SH-SY5Y (cell line): Measurements from ENCODE around the gene SLC35G4.

Experiments
- GATA2 ChIP-seq: IDR thresholded peaks from 2 replicates; pipeline ENCODE4 v1.6.1; 2011; ENCODE audit warnings: mild to moderate bottlenecking, low read depth, low read length
- GATA3 ChIP-seq: IDR thresholded peaks from 2 replicates; pipeline ENCODE4 v1.6.1; 2011; ENCODE audit warnings: low read depth, mild to moderate bottlenecking, low read length, moderate library complexity

SLC35G4 gene

GRCh38 chr18:11586896-11587295, 22.5 kb upstream of the SLC35G4 start:
- no peak for TF ChIP-seq GATA3
- no peak for TF ChIP-seq GATA2

DNA sequence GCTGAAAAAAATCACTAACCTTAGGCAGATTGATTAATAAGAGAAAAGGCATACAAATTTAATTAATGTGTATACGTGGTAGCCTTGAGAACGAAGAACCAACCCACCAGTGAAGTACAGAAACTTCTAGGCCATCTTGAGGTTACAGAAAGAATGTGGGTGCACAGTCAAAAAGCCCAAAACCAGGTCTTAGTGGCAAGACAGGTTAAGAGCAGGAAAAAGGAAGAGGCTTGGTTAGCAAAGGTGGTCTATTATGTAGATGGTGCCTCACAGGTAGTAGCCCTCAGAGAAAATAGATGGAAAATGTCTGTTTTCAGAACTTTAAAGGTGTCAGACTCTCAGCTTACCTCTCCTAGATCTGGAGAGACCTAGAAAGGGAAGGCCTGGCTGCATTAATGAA, 22.0 kb upstream of the SLC35G4 start:
- TF ChIP-seq GATA3 (no peak), GATA2 (no peak)

DNA sequence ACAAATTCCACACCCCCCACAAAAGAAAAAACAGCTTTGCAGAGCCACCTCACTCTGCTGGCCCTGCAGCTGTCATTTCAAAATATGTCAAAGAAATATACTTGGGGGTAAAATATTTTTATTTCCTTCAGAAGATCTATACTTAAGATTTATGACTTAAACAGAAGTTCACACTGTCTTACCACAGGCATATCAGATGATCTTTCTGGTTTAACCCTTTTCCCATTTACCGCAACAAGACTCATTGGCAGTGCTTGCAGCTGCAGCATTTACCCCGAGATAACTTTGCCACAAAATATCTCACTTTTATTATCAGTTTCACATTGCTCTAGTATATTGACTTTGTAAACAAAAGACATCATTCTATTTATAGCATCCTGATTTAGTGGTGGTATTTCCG, 21.6 kb upstream of the SLC35G4 start:
- TF ChIP-seq GATA3 (no peak), GATA2 (no peak)

DNA sequence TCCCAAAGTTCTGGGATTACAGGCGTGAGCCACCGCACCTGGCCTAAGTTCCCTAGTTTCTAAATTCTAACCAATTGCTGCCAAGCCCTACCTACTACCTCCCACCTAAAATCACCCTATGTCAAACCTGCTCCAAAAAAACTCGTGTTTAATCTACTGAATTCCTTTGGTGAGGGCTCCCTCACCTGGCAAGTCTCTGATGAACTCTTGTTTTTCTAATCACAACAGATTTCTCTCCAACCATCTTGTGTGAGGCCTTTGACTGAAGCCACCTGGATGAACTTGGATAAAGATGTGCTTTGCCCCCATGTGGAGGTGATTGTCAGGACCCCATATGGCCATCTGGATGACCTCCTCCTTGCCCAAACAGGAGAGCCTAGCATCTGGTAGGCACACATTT, 17.4 kb upstream of the SLC35G4 start:
- TF ChIP-seq GATA2 (no peak), GATA3 (no peak)

DNA sequence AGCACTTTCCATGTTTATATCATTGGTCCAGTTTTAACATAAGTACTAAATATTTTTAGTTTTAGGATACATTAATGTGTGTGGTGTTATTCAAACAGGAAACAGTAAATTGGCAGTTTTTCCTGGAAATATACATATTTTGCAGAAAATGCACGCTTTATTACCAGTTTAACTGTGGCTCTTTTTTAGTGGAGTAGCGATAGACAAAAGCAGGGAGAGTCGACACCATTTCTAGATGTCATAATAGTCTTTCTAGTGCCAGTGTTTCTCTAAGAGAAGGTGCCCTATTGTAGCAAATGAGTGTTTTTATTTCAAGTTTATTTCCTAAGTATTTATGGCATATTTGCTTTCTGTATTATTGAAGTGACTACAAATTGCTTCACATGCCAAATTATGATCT, 9.1 kb upstream of the SLC35G4 start:
- no peak for TF ChIP-seq GATA3
- TF ChIP-seq GATA2 = no peak

- TF ChIP-seq GATA3 (no peak), GATA2 (no peak)
Observed at GRCh38 chr18:11607906-11608305, 1.5 kb upstream of the SLC35G4 start.

DNA sequence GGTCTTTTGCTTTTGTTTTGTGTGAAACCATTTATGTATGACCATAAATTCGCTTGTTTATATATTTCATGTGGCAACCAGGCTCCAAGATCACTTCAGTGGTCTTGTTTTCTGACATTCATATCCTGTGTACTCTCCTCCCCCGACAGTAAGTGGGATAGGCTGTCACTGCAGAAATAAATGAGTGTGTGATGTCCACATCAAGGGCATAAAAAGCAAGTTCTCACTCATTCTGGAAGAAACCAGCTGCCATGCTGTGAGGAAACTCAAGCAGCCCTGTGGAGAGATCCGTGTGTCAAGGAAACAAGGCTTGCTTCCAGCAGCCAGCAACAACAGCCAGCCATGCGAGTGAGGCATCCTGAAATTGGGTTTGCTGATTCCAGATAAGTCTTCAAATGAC, 40.4 kb downstream of the SLC35G4 start:
- TF ChIP-seq GATA2 = no peak
- TF ChIP-seq GATA3 = no peak

- TF ChIP-seq GATA3 (no peak), GATA2 (no peak)
Observed at GRCh38 chr18:11651899-11652298, 42.5 kb downstream of the SLC35G4 start.

GRCh38 chr18:11653521-11653920, 44.1 kb downstream of the SLC35G4 start:
- TF ChIP-seq GATA2 = no peak
- TF ChIP-seq GATA3 = no peak

GRCh38 chr18:11654736-11655605, 45.6 kb downstream of the SLC35G4 start:
- TF ChIP-seq GATA3 (no peak), GATA2 (no peak)

DNA sequence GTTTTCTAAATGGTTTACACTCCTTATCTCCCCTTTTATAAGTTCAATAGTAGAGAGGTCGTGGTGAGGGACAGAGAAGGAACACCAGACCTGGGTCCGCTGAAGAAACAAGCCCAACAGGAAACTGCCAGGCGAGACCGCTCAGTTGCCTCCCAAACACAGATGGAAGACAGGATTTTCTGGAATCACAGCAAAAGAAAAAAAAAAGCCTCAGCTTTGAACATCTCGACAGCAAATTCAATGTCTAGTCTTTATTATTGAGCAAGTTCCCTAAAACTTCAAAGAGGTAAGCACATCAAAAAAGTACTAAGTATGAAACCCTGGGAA, 46.2 kb downstream of the SLC35G4 start:
- TF ChIP-seq GATA2 (no peak), GATA3 (no peak)

GRCh38 chr18:11657152-11657551, 47.8 kb downstream of the SLC35G4 start:
- TF ChIP-seq GATA3 (no peak), GATA2 (no peak)

GRCh38 chr18:11657554-11657953, 48.2 kb downstream of the SLC35G4 start:
- TF ChIP-seq GATA3 (no peak), GATA2 (no peak)

DNA sequence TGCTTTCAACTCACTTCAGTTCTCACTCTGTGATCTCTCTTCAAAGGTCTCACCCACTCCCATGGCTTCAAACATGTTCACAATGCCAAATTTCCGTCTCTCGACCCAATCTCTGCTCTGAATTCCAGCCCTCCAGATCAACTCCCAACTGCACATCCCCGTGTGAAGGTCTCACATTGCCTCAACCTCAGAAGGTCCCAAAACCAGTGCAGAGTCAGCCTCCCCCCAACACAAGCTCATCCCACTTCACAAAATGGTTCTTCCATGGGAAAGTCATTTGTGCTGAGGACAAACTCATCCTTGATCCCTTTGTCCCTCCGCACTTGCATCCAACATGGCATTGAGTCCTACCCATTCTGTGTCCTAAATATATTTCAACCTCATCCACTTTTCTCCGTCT, 48.6 kb downstream of the SLC35G4 start:
- TF ChIP-seq GATA3 (no peak), GATA2 (no peak)

- no peak for TF ChIP-seq GATA3
- TF ChIP-seq GATA2 = no peak
Observed at GRCh38 chr18:11658989-11659388, 49.6 kb downstream of the SLC35G4 start.
